IPS-NIHi7 (cell line): ENCODE measurements around the gene ANKRD30A.
"Not testable (repeated sequence)": the region's sequence is repeated elsewhere in the genome, so short reads cannot be mapped to it uniquely, and the experiment has no call there.

Experiments
- DNase-seq: peaks from one replicate; pipeline ENCODE4 v3.0.0; 2012; ENCODE audit warnings: mixed read lengths; ENCODE audit errors: extremely low spot score

ANKRD30A gene, protein sequence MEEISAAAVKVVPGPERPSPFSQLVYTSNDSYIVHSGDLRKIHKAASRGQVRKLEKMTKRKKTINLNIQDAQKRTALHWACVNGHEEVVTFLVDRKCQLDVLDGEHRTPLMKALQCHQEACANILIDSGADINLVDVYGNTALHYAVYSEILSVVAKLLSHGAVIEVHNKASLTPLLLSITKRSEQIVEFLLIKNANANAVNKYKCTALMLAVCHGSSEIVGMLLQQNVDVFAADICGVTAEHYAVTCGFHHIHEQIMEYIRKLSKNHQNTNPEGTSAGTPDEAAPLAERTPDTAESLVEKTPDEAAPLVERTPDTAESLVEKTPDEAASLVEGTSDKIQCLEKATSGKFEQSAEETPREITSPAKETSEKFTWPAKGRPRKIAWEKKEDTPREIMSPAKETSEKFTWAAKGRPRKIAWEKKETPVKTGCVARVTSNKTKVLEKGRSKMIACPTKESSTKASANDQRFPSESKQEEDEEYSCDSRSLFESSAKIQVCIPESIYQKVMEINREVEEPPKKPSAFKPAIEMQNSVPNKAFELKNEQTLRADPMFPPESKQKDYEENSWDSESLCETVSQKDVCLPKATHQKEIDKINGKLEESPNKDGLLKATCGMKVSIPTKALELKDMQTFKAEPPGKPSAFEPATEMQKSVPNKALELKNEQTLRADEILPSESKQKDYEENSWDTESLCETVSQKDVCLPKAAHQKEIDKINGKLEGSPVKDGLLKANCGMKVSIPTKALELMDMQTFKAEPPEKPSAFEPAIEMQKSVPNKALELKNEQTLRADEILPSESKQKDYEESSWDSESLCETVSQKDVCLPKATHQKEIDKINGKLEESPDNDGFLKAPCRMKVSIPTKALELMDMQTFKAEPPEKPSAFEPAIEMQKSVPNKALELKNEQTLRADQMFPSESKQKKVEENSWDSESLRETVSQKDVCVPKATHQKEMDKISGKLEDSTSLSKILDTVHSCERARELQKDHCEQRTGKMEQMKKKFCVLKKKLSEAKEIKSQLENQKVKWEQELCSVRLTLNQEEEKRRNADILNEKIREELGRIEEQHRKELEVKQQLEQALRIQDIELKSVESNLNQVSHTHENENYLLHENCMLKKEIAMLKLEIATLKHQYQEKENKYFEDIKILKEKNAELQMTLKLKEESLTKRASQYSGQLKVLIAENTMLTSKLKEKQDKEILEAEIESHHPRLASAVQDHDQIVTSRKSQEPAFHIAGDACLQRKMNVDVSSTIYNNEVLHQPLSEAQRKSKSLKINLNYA (N-terminal part only)

DNA sequence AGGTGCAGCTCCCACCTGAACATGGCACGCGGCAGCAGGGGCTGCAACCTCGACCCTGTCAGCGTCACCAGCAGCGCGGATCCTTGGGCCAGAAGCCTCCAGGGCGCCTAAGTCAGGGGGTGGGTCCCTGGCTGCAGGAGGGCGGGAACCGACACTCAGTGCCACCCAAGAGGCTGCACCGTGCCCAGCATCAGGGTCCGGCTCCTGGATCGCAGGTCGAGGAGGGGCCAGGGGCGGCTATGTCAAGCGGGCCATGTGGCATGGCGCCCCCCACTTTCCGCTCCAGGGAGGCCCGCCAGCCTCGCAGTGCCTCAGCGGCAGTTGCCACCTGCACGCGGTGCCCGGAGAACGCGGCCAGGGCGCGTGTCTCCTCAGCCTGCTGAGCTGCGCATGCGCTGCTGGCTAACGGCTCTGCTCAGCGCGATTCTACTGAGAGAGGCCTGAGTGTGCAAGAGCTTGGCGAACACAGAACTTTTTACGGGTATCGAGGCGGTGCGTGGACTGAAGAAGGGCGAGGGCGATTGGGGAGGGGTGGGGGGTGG lies at the start of gene ANKRD30A:
ANKRD30A (plus strand) TSS at position 408 of the 542 bp plus-strand sequence. CDS start 190 bp downstream, outside the sequence.
- DNase-seq, result no peak

DNA sequence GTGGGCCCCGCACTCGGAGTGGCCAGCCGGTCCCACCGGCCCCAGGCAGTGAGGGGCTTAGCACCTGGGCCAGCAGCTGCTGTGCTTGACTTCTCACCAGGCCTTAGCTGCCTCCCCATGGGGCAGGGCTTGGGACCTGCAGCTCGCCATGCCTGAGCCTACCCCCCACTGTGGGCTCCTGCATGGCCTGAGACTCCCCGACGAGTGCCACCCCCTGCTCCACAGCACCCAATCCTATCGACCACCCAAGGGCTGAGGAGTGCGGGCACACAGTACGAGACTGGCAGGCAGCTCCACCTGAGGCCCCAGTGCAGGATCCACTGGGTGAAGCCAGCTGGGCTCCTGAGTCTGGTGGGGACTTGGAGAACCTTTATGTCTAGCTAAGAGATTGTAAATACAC lies 49.3 kb upstream of the ANKRD30A start:
- not testable (repeated sequence) for DNase-seq

DNA sequence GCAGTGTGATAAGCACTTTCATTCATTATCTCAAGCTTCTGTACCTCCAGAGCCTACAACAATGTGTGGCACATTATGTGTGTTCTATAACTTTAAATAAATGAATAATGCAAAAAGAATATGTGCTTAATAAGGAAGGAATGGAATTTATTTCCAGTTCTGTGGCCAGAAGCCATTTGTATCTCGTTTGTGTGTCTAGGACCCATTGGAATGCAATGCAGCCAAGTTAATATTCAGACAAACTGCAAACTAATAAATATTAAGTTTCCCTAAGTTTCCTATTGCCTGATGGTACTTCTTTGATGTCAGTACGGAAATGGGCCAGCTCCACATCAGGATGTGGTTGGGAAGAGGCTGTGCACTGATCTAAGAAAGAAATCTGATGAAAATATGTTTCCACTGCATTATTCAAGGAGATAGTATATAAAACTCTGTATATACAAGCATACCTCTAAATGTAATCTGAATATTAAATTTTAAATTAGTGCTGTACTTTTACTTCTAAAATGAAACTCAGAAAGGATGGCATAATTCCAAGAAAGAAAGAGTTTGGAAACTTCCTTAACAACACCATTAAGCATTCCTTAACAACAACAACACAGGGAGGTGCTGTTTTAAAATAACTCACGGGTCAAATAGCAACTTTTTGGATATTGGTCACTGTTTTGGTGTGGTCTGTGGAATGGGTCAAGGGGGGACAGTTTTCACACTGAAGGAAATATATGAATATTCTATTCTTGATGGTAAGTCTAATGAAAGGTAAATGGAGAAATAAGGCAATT lies 29.4 kb upstream of the ANKRD30A start:
- DNase-seq, result no peak

DNA sequence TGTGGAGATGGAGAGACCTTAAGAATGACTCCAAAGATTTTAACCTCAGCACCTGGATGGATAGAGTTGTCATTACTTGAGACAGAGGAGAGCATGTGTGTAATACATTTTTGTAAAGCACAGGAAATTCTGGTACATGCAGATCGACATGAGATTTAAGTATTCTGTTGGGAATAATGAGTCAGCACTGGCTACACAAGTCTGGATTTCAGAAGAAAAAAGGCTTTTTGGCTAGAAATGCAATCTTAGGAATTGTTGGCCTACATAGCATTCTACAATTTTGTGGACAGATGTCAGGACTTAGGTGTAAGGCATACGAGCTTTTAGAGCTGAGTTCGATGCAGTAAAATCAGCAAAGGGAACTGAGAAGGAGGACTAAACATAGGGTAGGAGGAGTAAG lies 24.1 kb upstream of the ANKRD30A start:
- no peak for DNase-seq

DNA sequence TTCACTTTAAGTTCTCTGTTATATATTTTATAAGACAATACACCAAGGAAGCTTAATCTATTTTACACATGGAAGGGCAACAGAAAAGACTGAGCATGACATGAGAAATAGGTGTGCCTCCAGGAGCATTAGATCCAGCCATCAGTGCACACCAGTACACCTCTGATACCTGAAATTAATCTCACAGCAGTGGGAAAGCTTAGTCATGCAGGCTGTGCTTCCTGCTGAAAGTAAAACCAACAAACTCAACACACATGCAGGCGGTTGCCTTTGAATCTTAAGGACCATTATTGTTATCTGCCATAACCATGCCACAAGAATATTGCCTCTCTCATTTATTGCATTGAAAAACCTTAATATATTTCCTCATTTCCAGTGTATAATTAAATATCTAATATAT lies 16.4 kb upstream of the ANKRD30A start:
- no peak for DNase-seq

- DNase-seq, result no peak
Measured at GRCh38 chr10:37124532-37124931, 866 bp upstream of the ANKRD30A start.

GRCh38 chr10:37125921-37126320 lies 523 bp downstream of the ANKRD30A start:
- DNase-seq, result no peak

DNA sequence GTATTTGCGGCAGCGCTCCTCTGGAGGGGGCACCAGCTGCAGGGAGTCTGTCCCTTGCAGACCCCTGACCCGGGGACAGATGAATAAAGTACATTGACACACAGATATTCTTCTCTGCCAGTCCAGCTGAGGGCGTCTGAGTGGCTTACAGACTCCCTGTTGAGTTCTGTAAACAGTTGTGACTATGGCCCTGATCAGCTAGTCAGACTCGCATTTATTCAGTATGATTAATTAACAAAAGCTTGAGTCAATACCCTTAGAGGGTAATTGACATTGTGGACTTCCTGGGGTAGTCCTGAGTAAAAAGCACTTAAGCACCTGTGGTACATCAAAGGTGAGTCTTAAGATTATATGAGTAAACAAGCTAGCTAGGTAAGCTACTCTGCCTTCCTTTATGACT lies 21.0 kb downstream of the ANKRD30A start:
- DNase-seq, result no peak

- not testable (repeated sequence) for DNase-seq
Measured at GRCh38 chr10:37162430-37162829, 37.0 kb downstream of the ANKRD30A start.

GRCh38 chr10:37171945-37172344 lies 46.5 kb downstream of the ANKRD30A start:
- DNase-seq, result not testable (repeated sequence)

DNA sequence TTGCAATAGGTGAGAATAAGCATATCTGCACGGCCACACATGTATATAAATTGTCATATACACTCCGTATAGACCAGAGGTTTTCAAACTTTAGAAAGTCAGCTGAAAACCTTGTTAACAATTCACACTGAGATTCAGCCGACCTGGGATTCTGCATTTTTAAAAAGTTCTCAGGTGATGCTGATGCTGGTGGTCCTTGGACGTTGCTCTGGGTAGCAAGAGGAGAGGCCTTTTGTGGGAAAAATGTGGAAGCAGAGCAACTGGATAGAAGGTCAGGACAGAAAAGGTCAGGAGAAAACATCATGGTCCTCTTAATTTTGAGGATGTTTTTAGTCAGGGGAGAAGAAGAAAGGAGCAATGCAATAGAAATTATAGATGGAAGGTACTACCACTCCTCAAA lies 52.9 kb downstream of the ANKRD30A start:
- not testable (repeated sequence) for DNase-seq

- DNase-seq, result not testable (repeated sequence)
Measured at GRCh38 chr10:37182719-37183118, 57.3 kb downstream of the ANKRD30A start.

GRCh38 chr10:37206132-37206531 lies 80.7 kb downstream of the ANKRD30A start:
- DNase-seq, result no peak

DNA sequence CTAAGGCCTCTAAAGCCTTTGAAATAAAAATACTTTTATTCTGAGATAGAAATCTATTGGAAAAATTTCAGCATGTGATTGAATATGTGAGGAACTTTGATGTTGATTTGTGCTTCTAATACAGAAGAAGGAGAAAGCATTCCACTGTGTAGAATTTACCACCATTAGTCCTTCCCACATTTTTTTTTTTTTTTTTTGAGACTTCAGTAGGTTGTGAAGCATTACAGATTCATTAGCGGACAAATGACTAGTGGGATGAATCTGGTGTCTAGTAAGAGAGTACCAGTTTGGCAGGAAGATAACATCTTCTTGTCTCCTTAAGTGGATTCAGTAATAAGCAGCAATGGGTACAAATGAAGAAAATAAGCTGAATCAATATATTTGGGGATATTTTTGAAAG lies 95.5 kb downstream of the ANKRD30A start:
- no peak for DNase-seq

DNA sequence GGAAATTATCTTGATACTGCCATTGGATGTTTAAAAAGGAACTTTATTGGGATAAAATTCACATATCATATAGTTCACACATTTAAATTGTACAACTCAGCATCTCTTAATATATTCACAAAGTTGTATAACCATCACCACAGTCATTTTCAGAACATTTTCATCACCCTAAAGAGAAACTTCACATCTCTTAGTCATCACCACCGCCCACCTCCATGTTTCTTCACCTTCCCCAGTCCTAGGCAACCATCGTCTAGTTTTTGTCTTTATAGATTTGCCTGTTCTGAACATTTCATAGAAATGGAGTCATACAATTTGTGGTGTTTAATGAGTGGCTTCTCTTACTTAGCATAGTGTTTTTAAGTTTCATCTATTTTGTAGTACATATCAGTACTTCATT lies 96.6 kb downstream of the ANKRD30A start:
- no peak for DNase-seq

DNA sequence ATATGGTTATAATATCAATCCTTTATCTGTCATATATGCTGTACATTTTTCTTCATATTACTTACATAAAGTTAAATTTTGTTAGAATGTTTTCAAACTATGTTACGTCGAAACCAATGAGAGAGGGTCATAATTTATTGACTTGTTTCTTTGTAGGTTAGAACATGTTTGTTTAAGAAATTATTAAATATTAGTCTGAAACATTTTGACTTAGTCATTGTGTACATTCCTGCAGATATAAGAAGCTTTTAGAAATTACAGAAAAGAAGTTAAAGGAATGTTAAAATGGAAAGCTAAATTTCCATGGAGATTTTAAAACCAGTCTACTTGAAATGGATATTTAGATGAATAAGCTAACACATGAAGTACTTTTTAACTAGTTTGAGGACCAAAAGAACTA lies 99.8 kb downstream of the ANKRD30A start:
- no peak for DNase-seq

DNA sequence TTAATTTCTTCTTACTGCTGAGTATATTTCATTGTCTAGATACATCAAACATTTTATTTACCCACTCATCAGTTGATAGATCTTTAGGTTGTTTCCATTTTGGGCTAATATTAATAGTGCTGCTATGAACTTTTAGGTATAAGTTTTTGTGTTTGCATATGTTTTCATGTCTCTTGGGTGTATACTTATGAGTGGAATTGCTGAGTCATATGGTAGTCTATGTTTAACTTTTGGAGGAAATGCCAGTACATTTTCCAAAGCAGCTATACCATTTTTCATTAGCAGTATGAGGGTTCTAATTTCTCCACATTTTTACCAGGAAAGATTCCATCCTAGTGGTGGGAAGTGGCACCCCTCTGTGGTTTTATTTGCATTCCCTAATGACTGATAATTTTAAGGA lies 101.1 kb downstream of the ANKRD30A start:
- DNase-seq, result no peak

GRCh38 chr10:37234692-37235091 lies 109.3 kb downstream of the ANKRD30A start:
- DNase-seq, result no peak

- no peak for DNase-seq
Measured at GRCh38 chr10:37236093-37236492, 110.7 kb downstream of the ANKRD30A start.

- no peak for DNase-seq
Measured at GRCh38 chr10:37240223-37240622, 114.8 kb downstream of the ANKRD30A start.

GRCh38 chr10:37246637-37247036 lies 121.2 kb downstream of the ANKRD30A start:
- DNase-seq, result no peak
